HepG2 (cell line): Measurements from ENCODE around the gene SEMA3C. TPM values are rescaled to one million over a fixed set of nuclear protein-coding genes. Genes with fewer than 3 reads are reported as not detected.

Experiments used
- ATAC-seq: fragments of 200-7000 bp; cut with Tn5 transposase; 3 replicates; pipeline ENCODE4 v1.9.1; 2020; ENCODE audit warnings: mild to moderate bottlenecking, moderate library complexity
- BruUV-seq: library from RNA; stranded (reverse); fragments of 400-500 nt; replicated peaks from 2 replicates; lab custom pipeline; 2021; lab: Mats Ljungman, UMichigan
- CTCF ChIA-PET: fragments of 300-600 bp; formaldehyde crosslinking; extraction: SDS; loops from one replicate; lab custom pipeline; 2021; ENCODE audit warnings: low total read pairs, inconsistent platforms, low intra/inter-chr PET ratio; lab: Yijun Ruan, JAX
- POLR2A ChIA-PET: fragments of 350-600 bp; sonication (Branson Sonifier 250); formaldehyde crosslinking; loops from one replicate; lab custom pipeline; 2020; ENCODE audit warnings: antibody characterized with exemption, inconsistent platforms; lab: Yijun Ruan, JAX
- DNase-seq: peaks from one replicate; pipeline ENCODE4 v3.0.0-alpha.2; 2015; ENCODE audit warnings: low spot score
- FAIRE-seq: peaks from 3 replicates; lab custom pipeline; 2011; peaks lifted over from hg19 to GRCh38; lab: Jason Lieb, UNC
- H2AFZ ChIP-seq: one replicate; pipeline ENCODE4 v1.6.1; 2011; ENCODE audit warnings: low read length, inconsistent platforms
- H3K27ac ChIP-seq: fragments of 300-600 bp; 3 replicates; pipeline ENCODE4 v1.8.0; 2011; ENCODE audit warnings: mixed run types, mild to moderate bottlenecking, mixed read lengths, low read length, inconsistent platforms; ENCODE audit not compliant: insufficient read depth; ENCODE audit errors: extremely low read length
- H3K27me3 ChIP-seq, 2 experiments: fragments of 200-600 bp in 1 of 2; 2 replicates in 1 of 2; 3 replicates in 1 of 2; pipeline versions ENCODE4 v1.6.0 to v1.8.0; 2011; ENCODE audit warnings: low read length in 2 of 2, mild to moderate bottlenecking in 2 of 2, moderate library complexity in 2 of 2, inconsistent platforms in 1 of 2; ENCODE audit not compliant: insufficient read depth in 2 of 2, control insufficient read depth in 1 of 2
- H3K36me3 ChIP-seq, 2 experiments: fragments of 200-600 bp in 1 of 2; replicated peaks in 1 of 2; 2 replicates in 1 of 2; 3 replicates in 1 of 2; pipeline versions ENCODE4 v1.5.1 to v1.8.0; 2011; ENCODE audit warnings: low read length in 2 of 2, inconsistent platforms in 1 of 2; ENCODE audit not compliant: insufficient read depth in 2 of 2, control insufficient read depth in 1 of 2
- H3K4me1 ChIP-seq: 2 replicates; pipeline ENCODE4 v1.5.1; 2012; ENCODE audit warnings: low read length, inconsistent platforms; ENCODE audit not compliant: insufficient read depth
- H3K4me2 ChIP-seq: 2 replicates; pipeline ENCODE4 v1.6.0; 2011; ENCODE audit warnings: low read depth, low read length, inconsistent platforms
- H3K4me3 ChIP-seq, 3 experiments: fragments of 200-600 bp in 1 of 3; sonication (generic), shearing (Covaris generic) in 1 of 3; replicated peaks in 1 of 3; 2 replicates each; pipeline ENCODE4 v1.5.1; 2011 to 2016; ENCODE audit warnings: low read length in 3 of 3, inconsistent platforms in 2 of 3, low read depth in 2 of 3, mild to moderate bottlenecking in 2 of 3, control low read depth in 1 of 3, mixed read lengths in 1 of 3; ENCODE audit not compliant: insufficient read depth in 1 of 3
- H3K79me2 ChIP-seq: one replicate; pipeline ENCODE4 v1.6.1; 2011; ENCODE audit warnings: low read length, inconsistent platforms; ENCODE audit not compliant: insufficient read depth
- H3K9ac ChIP-seq: 2 replicates; pipeline ENCODE4 v1.6.0; 2011; ENCODE audit warnings: mild to moderate bottlenecking, low read depth, low read length, inconsistent platforms; ENCODE audit not compliant: insufficient read depth
- H3K9me3 ChIP-seq: 2 replicates; pipeline ENCODE4 v1.5.1; 2012; ENCODE audit warnings: mild to moderate bottlenecking, low read length
- H4K20me1 ChIP-seq: 2 replicates; pipeline ENCODE4 v1.6.0; 2011; ENCODE audit warnings: inconsistent platforms, mild to moderate bottlenecking, low read length, moderate library complexity; ENCODE audit not compliant: insufficient read depth
- CBX1 ChIP-seq: IDR thresholded peaks from one replicate; pipeline ENCODE4 v1.6.1; 2016; ENCODE audit warnings: antibody characterized with exemption, low read depth
- HNRNPUL1 ChIP-seq: fragments of 200-400 bp; formaldehyde crosslinking; IDR thresholded peaks from 2 replicates; pipeline ENCODE4 v1.6.1; 2017; ENCODE audit warnings: low read depth, mild to moderate bottlenecking, low read length, moderate library complexity
- RFXANK ChIP-seq: IDR thresholded peaks from 2 replicates; pipeline ENCODE4 v1.6.1; 2016
- ZBTB4 ChIP-seq: sonication (generic); formaldehyde crosslinking; IDR thresholded peaks from 2 replicates; pipeline ENCODE4 v1.4.0; 2020; ENCODE audit warnings: missing genetic modification reagents, mild to moderate bottlenecking, borderline replicate concordance
- WGBS: methylation state at CpG from one replicate; pipeline ENCODE4 v1.1.6; 2017; ENCODE audit warnings: low lambda C conversion rate; 5-methylcytosine and 5-hydroxymethylcytosine counted together
- in situ Hi-C: cut with HindIII; loops from 2 replicates; pipeline ENCODE4 v1.10.0; 2017; ENCODE audit warnings: low pct_unique_long_range_greater_than_20kb; ENCODE audit not compliant: extremely low pct_ligation_motif_present
- intact Hi-C: fragments of 100-400 bp; cut with micrococcal nuclease; formaldehyde crosslinking; loops from one replicate; pipeline ENCODE4 v1.10.0; 2022; ENCODE audit not compliant: unreplicated experiment
- polyA plus RNA-seq, 8 experiments: library from polyadenylated mRNA; depleted of rRNA in 3 of 8; stranded (reverse) in 7 of 8; unstranded in 1 of 8; fragments of >200 nt; fragmentation: Illumina TruSeq in 4 of 8; extraction: Trizol in 4 of 8; gene quantifications; 2 replicates each; pipeline versions ENCODE4 v1.2.1 to v1.2.3, GENCODE V29; 2011 to 2016; ENCODE audit warnings: low read depth in 4 of 8, missing spikeins in 1 of 8, mixed read lengths in 1 of 8; ENCODE audit not compliant: insufficient read depth in 1 of 8
- total RNA-seq, 5 experiments: library from RNA; depleted of rRNA; stranded (reverse); fragments of >200 nt; fragmentation: Illumina TruSeq; extraction: Trizol; gene quantifications; 2 replicates each; pipeline ENCODE4 v1.2.3, GENCODE V29; 2016; ENCODE audit warnings: low read depth in 1 of 5

SEMA3C gene
- total and polyA plus RNA-seq, 2 of the 13 experiments (the other 11 are each of a cell fraction or from before 2014, with no cell fraction given) = 0.05 to 0.13 TPM

- ATAC-seq = no peak
- intact Hi-C loops = no loop called here
- BruUV-seq = no TSS peak
- in situ Hi-C loops = no loop called here
- no peak for FAIRE-seq
- Histone ChIP-seq H2AFZ (no peak overlapping the region), H3K9ac (no peak overlapping the region), H3K9me3 (no peaks in the 10 kb centered on the region), H3K36me3 (no peaks in the 10 kb centered on the region), H3K27me3 (no peaks in the 10 kb centered on the region), H3K4me3 (no peak overlapping the region), H3K79me2 (no peaks in the 10 kb centered on the region), H3K27ac (no peak overlapping the region), H4K20me1 (no peaks in the 10 kb centered on the region), H3K4me1 (no peaks in the 10 kb centered on the region), H3K4me2 (no peak overlapping the region)
- whole genome bisulfite sequencing = 15% methylated on average over 5 of the region's 5 CpGs
- TF ChIP-seq CBX1 = no peak
- TF ChIP-seq HNRNPUL1 = no peak
- no peak for TF ChIP-seq RFXANK
- TF ChIP-seq ZBTB4 = no peak
- POLR2A ChIA-PET = no interaction called here
- CTCF ChIA-PET = no interaction called here
- no peak for DNase-seq
Measured at GRCh38 chr7:80802527-80802926, 116.3 kb downstream of the SEMA3C start.
